ENCODE measurements around the gene MZB1. TPM values are rescaled to one million over a fixed set of nuclear protein-coding genes. Genes with fewer than 3 reads are reported as not detected.

MZB1 gene
- total RNA-seq, 1 donor from 2014 or later = not detected

GRCh38 chr5:139401546-139401945 is 11.8 kb upstream of the MZB1 start:
- DNase-seq (ENCODE audit: extremely low spot score in 2 of 2) = no peak
- intact Hi-C loops (cut with DNase I) = no loop called here
- Histone ChIP-seq H3K27me3 (no peaks in the 10 kb centered on the region), H3K27ac (no peak overlapping the region), H3K36me3 (no peaks in the 10 kb centered on the region), H3K9me3 (no peaks in the 10 kb centered on the region), H3K4me3 (no peak overlapping the region), H3K4me1 (peaks cover 16% of the 10 kb centered on the region)
- no peak for TF ChIP-seq POLR2AphosphoS5 (IDR thresholded peaks at IDR 0.05; ENCODE audit: insufficient read depth in 1 of 2, low read depth in 1 of 2)
- TF ChIP-seq, protein P1, sequence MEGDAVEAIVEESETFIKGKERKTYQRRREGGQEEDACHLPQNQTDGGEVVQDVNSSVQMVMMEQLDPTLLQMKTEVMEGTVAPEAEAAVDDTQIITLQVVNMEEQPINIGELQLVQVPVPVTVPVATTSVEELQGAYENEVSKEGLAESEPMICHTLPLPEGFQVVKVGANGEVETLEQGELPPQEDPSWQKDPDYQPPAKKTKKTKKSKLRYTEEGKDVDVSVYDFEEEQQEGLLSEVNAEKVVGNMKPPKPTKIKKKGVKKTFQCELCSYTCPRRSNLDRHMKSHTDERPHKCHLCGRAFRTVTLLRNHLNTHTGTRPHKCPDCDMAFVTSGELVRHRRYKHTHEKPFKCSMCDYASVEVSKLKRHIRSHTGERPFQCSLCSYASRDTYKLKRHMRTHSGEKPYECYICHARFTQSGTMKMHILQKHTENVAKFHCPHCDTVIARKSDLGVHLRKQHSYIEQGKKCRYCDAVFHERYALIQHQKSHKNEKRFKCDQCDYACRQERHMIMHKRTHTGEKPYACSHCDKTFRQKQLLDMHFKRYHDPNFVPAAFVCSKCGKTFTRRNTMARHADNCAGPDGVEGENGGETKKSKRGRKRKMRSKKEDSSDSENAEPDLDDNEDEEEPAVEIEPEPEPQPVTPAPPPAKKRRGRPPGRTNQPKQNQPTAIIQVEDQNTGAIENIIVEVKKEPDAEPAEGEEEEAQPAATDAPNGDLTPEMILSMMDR (IDR thresholded peaks at IDR 0.05) = no peak
- TF ChIP-seq POLR2A (IDR thresholded peaks at IDR 0.05) = no peak

GRCh38 chr5:139399501-139400121 is 9.9 kb upstream of the MZB1 start:
- intact Hi-C loops (cut with DNase I) = no loop called here

GRCh38 chr5:139397921-139398320 is 8.2 kb upstream of the MZB1 start:
- H3K27ac ChIP-seq = no peak overlapping the region
- H3K4me1 ChIP-seq = peaks cover 26% of the 10 kb centered on the region
- no peaks in the 10 kb centered on the region for H3K36me3 ChIP-seq
- H3K4me3 ChIP-seq = no peak overlapping the region
- intact Hi-C loops (cut with DNase I) = no loop called here
- H3K27me3 ChIP-seq = peaks cover 5% of the 10 kb centered on the region
- no peaks in the 10 kb centered on the region for H3K9me3 ChIP-seq
- TF ChIP-seq, protein P1 (IDR thresholded peaks at IDR 0.05) = no peak
- TF ChIP-seq POLR2A (IDR thresholded peaks at IDR 0.05) (no peak), POLR2AphosphoS5 (IDR thresholded peaks at IDR 0.05; ENCODE audit: insufficient read depth in 1 of 2, low read depth in 1 of 2) (no peak)
- no peak for DNase-seq (ENCODE audit: extremely low spot score in 2 of 2)

More at GRCh38 chr5:139399501-139400121, 9.9 kb upstream of the MZB1 start:
- H3K9me3 ChIP-seq = no peaks in the 10 kb centered on the region
- no peaks in the 10 kb centered on the region for H3K27me3 ChIP-seq
- no peak overlapping the region for H3K4me3 ChIP-seq
- no peaks in the 10 kb centered on the region for H3K36me3 ChIP-seq
- H3K27ac ChIP-seq = no peak overlapping the region
- H3K4me1 ChIP-seq = peaks cover 21% of the 10 kb centered on the region
- DNase-seq (ENCODE audit: extremely low spot score in 2 of 2) = no peak
- no peak for TF ChIP-seq POLR2AphosphoS5 (IDR thresholded peaks at IDR 0.05; ENCODE audit: insufficient read depth in 1 of 2, low read depth in 1 of 2)

DNA sequence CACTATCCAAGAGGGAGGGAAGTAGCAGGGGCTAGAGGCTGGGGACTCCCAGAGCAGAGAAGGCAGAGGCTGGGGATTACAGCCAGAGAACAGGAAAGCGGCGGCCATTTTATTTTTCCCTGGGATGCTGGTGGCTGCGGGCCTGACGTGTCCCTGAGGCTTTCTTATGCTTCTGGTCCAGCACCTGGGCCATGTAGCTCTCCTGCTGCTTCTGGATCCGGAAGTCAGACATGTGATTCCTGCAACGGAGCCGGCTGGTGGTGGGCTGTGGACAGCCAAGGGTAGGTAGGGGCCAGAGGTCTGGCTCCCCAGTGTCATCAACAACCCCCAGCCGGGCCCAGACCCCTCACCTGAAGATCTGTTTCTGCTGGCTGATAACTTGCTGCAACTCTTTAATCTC is 7.0 kb upstream of the MZB1 start:
- DNase-seq (ENCODE audit: extremely low spot score in 2 of 2) = no peak
- Histone ChIP-seq H3K36me3 (no peaks in the 10 kb centered on the region), H3K27ac (no peak overlapping the region), H3K9me3 (no peaks in the 10 kb centered on the region), H3K4me3 (no peak overlapping the region), H3K4me1 (peaks cover 36% of the 10 kb centered on the region), H3K27me3 (peaks cover 5% of the 10 kb centered on the region)
- intact Hi-C loops (cut with DNase I) = no loop called here
- TF ChIP-seq POLR2A (IDR thresholded peaks at IDR 0.05) (no peak), POLR2AphosphoS5 (IDR thresholded peaks at IDR 0.05; ENCODE audit: insufficient read depth in 1 of 2, low read depth in 1 of 2) (no peak)
- TF ChIP-seq, protein P1 (IDR thresholded peaks at IDR 0.05) = no peak

- intact Hi-C loops (cut with DNase I) = no loop called here
- H3K27ac ChIP-seq = no peak overlapping the region
- TF ChIP-seq POLR2AphosphoS5 (IDR thresholded peaks at IDR 0.05; ENCODE audit: insufficient read depth in 1 of 2, low read depth in 1 of 2) = no peak
- TF ChIP-seq, protein P1 (IDR thresholded peaks at IDR 0.05) = no peak
- no peak for TF ChIP-seq POLR2A (IDR thresholded peaks at IDR 0.05)
- no peaks in the 10 kb centered on the region for H3K9me3 ChIP-seq
- H3K27me3 ChIP-seq = peaks cover 5% of the 10 kb centered on the region
- no peak for DNase-seq (ENCODE audit: extremely low spot score in 2 of 2)
- H3K36me3 ChIP-seq = no peaks in the 10 kb centered on the region
- H3K4me3 ChIP-seq = no peak overlapping the region
- peaks cover 36% of the 10 kb centered on the region for H3K4me1 ChIP-seq
Observed at GRCh38 chr5:139395844-139396640, 6.3 kb upstream of the MZB1 start.

All from vagina (tissue), 2 donors.